HS-27A (cell line): ENCODE data around the gene ADAM8.
"Not testable (repeated sequence)": the region's sequence is repeated elsewhere in the genome, so short reads cannot be mapped to it uniquely, and the experiment has no call there.

Experiments
- DNase-seq: peaks from one replicate; pipeline ENCODE4 v3.0.0-alpha.2; 2012; ENCODE audit warnings: low read depth, missing footprints

The ADAM8 gene

GRCh38 chr10:133267829-133268228 lies 8.8 kb downstream of the ADAM8 start:
- no peak for DNase-seq

- DNase-seq: no peak
Measured at GRCh38 chr10:133267293-133267692, 9.4 kb downstream of the ADAM8 start.

GRCh38 chr10:133266056-133266795 lies 10.4 kb downstream of the ADAM8 start:
- no peak for DNase-seq

GRCh38 chr10:133265052-133265451 lies 11.6 kb downstream of the ADAM8 start:
- not testable (repeated sequence) for DNase-seq

- DNase-seq: no peak
Measured at GRCh38 chr10:133264461-133264860, 12.2 kb downstream of the ADAM8 start.

GRCh38 chr10:133263674-133264073 lies 13.0 kb downstream of the ADAM8 start:
- DNase-seq: no peak

- DNase-seq: no peak
Measured at GRCh38 chr10:133262696-133263095, 14.0 kb downstream of the ADAM8 start.

GRCh38 chr10:133261726-133262325 lies 14.8 kb downstream of the ADAM8 start:
- DNase-seq: no peak

GRCh38 chr10:133260895-133261725 lies 15.6 kb downstream of the ADAM8 start:
- DNase-seq: no peak

- peak; percentile 8 for DNase-seq
Measured at GRCh38 chr10:133259602-133259989, 17.1 kb downstream of the ADAM8 start.

GRCh38 chr10:133258818-133259601 lies 17.7 kb downstream of the ADAM8 start:
- peak; percentile 81 for DNase-seq

GRCh38 chr10:133258066-133258817 lies 18.4 kb downstream of the ADAM8 start:
- no peak for DNase-seq

- DNase-seq: no peak
Measured at GRCh38 chr10:133257489-133258065, 19.1 kb downstream of the ADAM8 start.

- no peak for DNase-seq
Measured at GRCh38 chr10:133255323-133255722, 21.3 kb downstream of the ADAM8 start.

- no peak for DNase-seq
Measured at GRCh38 chr10:133254421-133255120, 22.1 kb downstream of the ADAM8 start.

- no peak for DNase-seq
Measured at GRCh38 chr10:133253361-133253955, 23.2 kb downstream of the ADAM8 start.

GRCh38 chr10:133252223-133252552 lies 24.5 kb downstream of the ADAM8 start:
- no peak for DNase-seq

GRCh38 chr10:133251388-133252222 lies 25.1 kb downstream of the ADAM8 start:
- DNase-seq: no peak
